Fibroblast of pulmonary artery (primary cell): Measurements from ENCODE around the gene ZNF516.

ENCODE experiments used
- DNase-seq: peaks from one replicate; pipeline ENCODE4 v3.0.0-alpha.2; 2010; ENCODE audit warnings: low read depth
- H3K4me3 ChIP-seq: replicated peaks from 2 replicates; pipeline ENCODE4 v1.5.1; 2011; ENCODE audit warnings: low read depth, mild to moderate bottlenecking, control low read depth, low read length, moderate library complexity
- CTCF ChIP-seq: IDR thresholded peaks from 2 replicates; pipeline ENCODE4 v1.5.1; 2011; ENCODE audit warnings: mild to moderate bottlenecking, control low read depth, low read length, inconsistent platforms; ENCODE audit errors: missing control alignments

Gene ZNF516

DNA sequence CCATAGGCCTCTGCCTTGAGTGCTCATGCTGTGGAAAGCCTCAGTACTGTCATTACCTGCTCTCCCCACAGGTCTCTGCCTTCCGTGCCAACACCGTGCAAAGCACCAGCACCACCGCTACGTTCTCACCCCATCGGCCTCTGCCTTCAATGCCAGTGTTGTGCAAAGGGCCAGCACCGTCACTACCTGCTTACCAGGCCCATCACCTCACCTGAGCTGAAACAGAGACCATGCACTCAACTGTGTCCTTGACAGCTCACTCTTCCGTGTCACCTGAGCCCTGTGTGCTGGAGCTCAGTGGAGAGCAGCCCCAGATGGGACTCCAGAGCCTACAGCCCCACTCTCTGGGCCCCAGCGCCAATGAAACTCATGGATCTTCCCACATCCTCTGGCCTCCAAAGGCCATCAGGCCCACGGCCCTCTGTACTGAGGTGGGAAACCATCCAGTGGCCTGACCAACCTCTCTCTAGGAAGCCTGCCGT is 62.7 kb downstream of the ZNF516 start:
- DNase-seq: no peak
- TF ChIP-seq CTCF: no peak
- H3K4me3 ChIP-seq: no peak overlapping the region

DNA sequence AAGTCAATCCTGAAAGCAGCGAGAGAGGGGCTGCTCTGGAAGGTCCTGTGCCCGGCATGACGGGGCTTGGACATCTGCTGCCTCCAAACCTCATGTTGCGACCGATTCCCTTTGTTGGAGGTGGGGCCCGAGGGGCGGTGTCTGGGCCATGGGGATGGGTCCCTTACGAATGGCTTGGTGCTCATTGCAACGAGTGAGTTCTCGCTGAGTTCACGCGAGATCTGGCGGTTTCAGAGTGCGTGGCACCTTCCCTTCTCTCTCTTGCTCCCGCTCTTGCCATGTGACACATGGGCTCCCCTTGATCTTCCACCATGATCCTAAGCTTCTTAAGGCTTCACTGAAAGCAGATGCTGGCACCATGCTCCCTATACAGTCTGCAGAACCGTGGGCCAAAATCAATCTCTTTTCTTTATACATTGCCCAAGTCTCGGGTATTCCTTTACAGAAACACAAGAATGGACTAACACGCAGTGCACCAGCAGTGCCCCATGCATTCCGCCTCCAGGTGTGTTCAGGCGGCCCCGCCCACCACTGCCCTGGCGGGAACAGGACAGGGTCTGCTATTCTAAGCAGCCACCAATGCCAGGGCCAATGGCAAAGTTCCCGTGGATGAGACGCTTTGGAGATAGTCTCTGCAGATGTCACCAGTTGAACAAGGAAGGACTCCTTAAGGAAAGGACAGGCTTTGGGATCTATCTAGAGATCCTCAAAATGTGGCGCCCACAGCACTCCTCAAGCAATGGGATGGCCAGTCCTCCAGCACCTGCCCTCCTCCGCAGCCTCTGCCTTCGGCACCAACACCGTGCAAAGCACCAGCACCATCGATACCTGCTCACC is 63.4 kb downstream of the ZNF516 start:
- no peak overlapping the region for H3K4me3 ChIP-seq
- no peak for TF ChIP-seq CTCF
- DNase-seq: no peak

DNA sequence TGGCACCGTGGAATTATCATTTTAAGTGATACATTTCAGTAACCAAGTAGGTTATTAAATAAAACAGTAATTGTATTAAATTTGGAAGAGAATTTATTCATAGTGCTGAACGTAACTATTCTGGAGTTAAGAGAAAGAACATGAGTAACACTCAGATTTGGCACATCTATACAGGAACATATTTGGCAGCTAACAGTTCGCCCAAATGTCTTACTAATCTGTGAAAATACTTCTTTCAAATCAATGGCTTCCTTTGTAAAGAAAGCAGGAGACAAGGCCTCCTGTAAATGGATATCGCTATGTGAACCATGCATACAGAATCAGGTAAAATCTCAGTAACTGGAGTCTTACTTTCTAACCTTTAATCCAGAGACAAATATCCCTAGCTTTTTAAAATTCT is 64.4 kb downstream of the ZNF516 start:
- H3K4me3 ChIP-seq: no peak overlapping the region
- DNase-seq: peak; percentile 55
- TF ChIP-seq CTCF: no peak

GRCh38 chr18:76429262-76430126 is 65.5 kb downstream of the ZNF516 start:
- DNase-seq: peak; percentile 27
- H3K4me3 ChIP-seq: no peak overlapping the region
- no peak for TF ChIP-seq CTCF

DNA sequence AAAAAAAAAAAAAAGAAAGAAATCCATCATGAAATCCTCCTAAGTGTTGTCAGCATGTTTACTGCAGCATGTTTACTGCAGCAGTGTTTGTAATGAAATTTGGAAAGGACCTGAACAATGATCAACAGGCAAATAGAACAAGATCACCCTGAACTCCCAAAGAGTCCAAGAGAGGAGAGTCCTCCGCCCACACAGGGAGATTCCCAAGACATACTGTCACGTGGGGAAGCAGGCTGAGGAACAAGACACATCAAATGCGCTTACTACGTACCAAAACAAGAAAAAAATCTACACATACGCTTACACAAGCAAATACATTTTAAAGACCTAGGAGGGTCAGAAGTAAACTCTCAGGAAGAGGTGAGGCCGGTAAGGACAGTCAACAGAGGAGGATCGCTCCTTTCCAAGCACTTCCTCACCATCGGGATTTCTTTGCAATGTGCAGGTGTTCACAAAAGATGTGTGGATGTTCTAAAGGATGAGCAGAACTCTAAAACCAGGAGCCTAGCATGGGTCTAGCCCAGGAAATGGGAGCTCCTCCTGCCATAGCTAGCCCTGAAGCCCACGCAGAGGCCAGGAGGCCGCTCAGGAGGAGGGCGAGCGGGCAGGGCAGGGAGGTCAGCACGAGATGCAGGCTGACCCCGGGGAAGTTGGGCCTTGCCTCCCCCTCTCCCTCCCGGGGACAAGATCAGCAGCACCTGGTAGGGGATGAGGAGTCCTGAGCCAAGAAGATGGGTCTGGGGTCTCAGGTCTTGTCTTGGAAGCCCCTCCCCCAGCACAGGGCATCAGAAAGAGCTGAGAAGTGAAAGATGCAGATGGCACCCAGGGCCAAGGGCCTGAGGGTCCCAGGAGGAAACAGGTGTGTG is 66.4 kb downstream of the ZNF516 start:
- TF ChIP-seq CTCF: no peak

GRCh38 chr18:76426737-76427305 is 68.2 kb downstream of the ZNF516 start:
- H3K4me3 ChIP-seq: no peak overlapping the region
- TF ChIP-seq CTCF: peak; percentile 72
- peak; percentile 31 for DNase-seq

More for the DNA sequence above, 66.4 kb downstream of the ZNF516 start:
- no peak overlapping the region for H3K4me3 ChIP-seq
- DNase-seq: no peak
